Lower lobe of right lung (tissue), 2 donors: ENCODE data around the gene NRSN1. TPM values are rescaled to one million over a fixed set of nuclear protein-coding genes. Genes with fewer than 3 reads are reported as not detected.

Experiments used
- ATAC-seq, 2 donors: fragments of 200-7000 bp; cut with Tn5 transposase; one replicate each; pipeline ENCODE4 v1.9.1; 2020 to 2022; ENCODE audit warnings: mild to moderate bottlenecking in 2 of 2, moderate library complexity in 2 of 2
- DNase-seq: peaks from one replicate; pipeline ENCODE4 v3.0.0-alpha.2; 2020
- H3K27ac ChIP-seq: fragments of 200-600 bp; one replicate; pipeline ENCODE4 v1.8.0; 2022
- H3K27me3 ChIP-seq: fragments of 200-600 bp; one replicate; pipeline ENCODE4 v1.8.0; 2022; ENCODE audit warnings: low read depth
- H3K36me3 ChIP-seq: fragments of 200-600 bp; one replicate; pipeline ENCODE4 v1.8.0; 2022; ENCODE audit warnings: mild to moderate bottlenecking
- H3K4me1 ChIP-seq: fragments of 200-600 bp; one replicate; pipeline ENCODE4 v1.8.0; 2022
- H3K4me3 ChIP-seq: fragments of 200-600 bp; one replicate; pipeline ENCODE4 v1.8.0; 2022; ENCODE audit warnings: mild to moderate bottlenecking
- H3K9me3 ChIP-seq: fragments of 200-600 bp; one replicate; pipeline ENCODE4 v1.8.0; 2022
- intact Hi-C: fragments of 100-400 bp; cut with DNase I; formaldehyde crosslinking; loops from one replicate; pipeline ENCODE4 v1.11.0; 2022
- long read RNA-seq: library from polyadenylated mRNA; unstranded; transcript quantifications from one replicate; pipeline ENCODE4 v2.0.0, GENCODE V29; 2021
- total RNA-seq: library from RNA; stranded (reverse); fragmentation: NEBNext Ultra II Directional; extraction: Animal tissue kit (Norgen Biotek cat#: 25700); gene quantifications from one replicate; pipeline ENCODE4 v1.2.1, GENCODE V29; 2021
- TF ChIP-seq, protein P1 (sequence below): fragments of 200-600 bp; IDR thresholded peaks from one replicate; pipeline ENCODE4 v1.8.0; 2022; ENCODE audit warnings: antibody characterized with exemption, mild to moderate bottlenecking
- donor health status: DM: no; HTN: yes; CAD: no; lungs with severe emphysema.

The NRSN1 gene
- total RNA-seq, result not detected
- long read RNA-seq, result 0 reads

DNA sequence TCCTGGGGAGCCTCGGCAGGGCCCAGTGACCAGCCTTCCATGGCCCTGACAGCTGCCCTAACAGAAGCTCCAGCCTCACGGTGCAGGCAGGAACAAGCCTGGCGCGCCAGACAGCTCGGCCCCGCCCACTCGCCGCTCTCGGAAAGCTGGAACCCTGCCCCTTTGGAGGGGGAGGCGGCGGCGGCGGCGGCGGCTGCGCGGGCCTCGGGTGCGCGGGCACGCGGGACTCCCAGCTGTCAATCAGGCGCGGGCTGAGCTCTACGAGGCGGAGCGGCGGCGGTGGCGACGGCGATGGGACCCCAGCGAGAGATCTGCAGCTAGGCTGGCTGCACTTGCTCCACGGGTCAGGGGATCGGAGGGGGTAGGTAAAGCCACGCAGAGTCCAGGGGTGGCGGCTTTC is at the start of gene NRSN1:
Gene NRSN1 (plus strand): TSS at position 236 of the 400 bp plus-strand sequence. CDS start 8,113 bp downstream, outside the sequence.
- Histone ChIP-seq H3K36me3 (no peaks in the 10 kb centered on the region), H3K4me1 (no peaks in the 10 kb centered on the region), H3K4me3 (no peak within 1 kb of the TSS), H3K27ac (no peak within 1 kb of the TSS), H3K27me3 (peaks cover 19% of the 10 kb centered on the region), H3K9me3 (no peaks in the 10 kb centered on the region)
- no peak for ATAC-seq
- intact Hi-C loops, result no loop called here
- no peak for DNase-seq
- TF ChIP-seq, protein P1, sequence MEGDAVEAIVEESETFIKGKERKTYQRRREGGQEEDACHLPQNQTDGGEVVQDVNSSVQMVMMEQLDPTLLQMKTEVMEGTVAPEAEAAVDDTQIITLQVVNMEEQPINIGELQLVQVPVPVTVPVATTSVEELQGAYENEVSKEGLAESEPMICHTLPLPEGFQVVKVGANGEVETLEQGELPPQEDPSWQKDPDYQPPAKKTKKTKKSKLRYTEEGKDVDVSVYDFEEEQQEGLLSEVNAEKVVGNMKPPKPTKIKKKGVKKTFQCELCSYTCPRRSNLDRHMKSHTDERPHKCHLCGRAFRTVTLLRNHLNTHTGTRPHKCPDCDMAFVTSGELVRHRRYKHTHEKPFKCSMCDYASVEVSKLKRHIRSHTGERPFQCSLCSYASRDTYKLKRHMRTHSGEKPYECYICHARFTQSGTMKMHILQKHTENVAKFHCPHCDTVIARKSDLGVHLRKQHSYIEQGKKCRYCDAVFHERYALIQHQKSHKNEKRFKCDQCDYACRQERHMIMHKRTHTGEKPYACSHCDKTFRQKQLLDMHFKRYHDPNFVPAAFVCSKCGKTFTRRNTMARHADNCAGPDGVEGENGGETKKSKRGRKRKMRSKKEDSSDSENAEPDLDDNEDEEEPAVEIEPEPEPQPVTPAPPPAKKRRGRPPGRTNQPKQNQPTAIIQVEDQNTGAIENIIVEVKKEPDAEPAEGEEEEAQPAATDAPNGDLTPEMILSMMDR, result no peak

- ATAC-seq, result no peak
- no peaks in the 10 kb centered on the region for H3K36me3 ChIP-seq
Observed at GRCh38 chr6:24078200-24078599, 47.8 kb upstream of the NRSN1 start.

GRCh38 chr6:24079076-24079475 is 46.9 kb upstream of the NRSN1 start:
- intact Hi-C loops, result no loop called here
- Histone ChIP-seq H3K9me3 (no peaks in the 10 kb centered on the region), H3K27me3 (no peaks in the 10 kb centered on the region), H3K4me3 (no peak overlapping the region), H3K36me3 (no peaks in the 10 kb centered on the region), H3K4me1 (no peaks in the 10 kb centered on the region), H3K27ac (no peak overlapping the region)
- TF ChIP-seq, protein P1, result no peak
- DNase-seq, result no peak
- no peak for ATAC-seq

More at GRCh38 chr6:24078200-24078599, 47.8 kb upstream of the NRSN1 start:
- Histone ChIP-seq H3K27me3 (no peaks in the 10 kb centered on the region), H3K9me3 (no peaks in the 10 kb centered on the region), H3K4me3 (no peak overlapping the region), H3K4me1 (no peaks in the 10 kb centered on the region), H3K27ac (no peak overlapping the region)
- TF ChIP-seq, protein P1, result no peak
- DNase-seq, result no peak
- intact Hi-C loops, result no loop called here

- ATAC-seq, result no peak
- no peak for DNase-seq
- TF ChIP-seq, protein P1, result no peak
- Histone ChIP-seq H3K27ac (no peak overlapping the region), H3K9me3 (no peaks in the 10 kb centered on the region), H3K4me3 (no peak overlapping the region), H3K4me1 (no peaks in the 10 kb centered on the region), H3K27me3 (no peaks in the 10 kb centered on the region), H3K36me3 (no peaks in the 10 kb centered on the region)
- intact Hi-C loops, result no loop called here
Observed at GRCh38 chr6:24080711-24081110, 45.3 kb upstream of the NRSN1 start.

DNA sequence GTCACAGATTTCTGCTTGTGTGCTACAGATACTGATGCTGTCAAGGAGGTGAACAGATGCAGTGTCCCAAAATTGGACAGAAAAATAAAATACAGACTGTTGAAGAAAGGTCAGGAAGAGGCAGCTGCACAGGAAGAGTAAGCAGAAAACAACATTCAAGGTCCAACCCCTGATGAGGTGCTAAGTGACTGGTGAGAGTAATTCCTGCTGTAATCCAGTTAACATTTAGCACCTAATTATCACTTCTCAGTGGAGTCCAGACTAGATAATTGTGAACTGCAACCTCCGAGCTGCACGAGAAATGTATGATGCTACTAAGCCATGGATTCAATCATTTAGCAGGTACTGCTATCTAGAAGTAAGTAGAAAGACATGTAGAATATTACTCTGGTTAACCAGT is 36.3 kb upstream of the NRSN1 start:
- DNase-seq (no peak), ATAC-seq (no peak)
- TF ChIP-seq, protein P1, result no peak
- Histone ChIP-seq H3K27me3 (no peaks in the 10 kb centered on the region), H3K4me3 (no peak overlapping the region), H3K36me3 (no peaks in the 10 kb centered on the region), H3K27ac (no peak overlapping the region), H3K9me3 (no peaks in the 10 kb centered on the region), H3K4me1 (no peaks in the 10 kb centered on the region)
- intact Hi-C loops, result no loop called here

- ATAC-seq (no peak), DNase-seq (no peak)
- no peaks in the 10 kb centered on the region for H3K36me3 ChIP-seq
- H3K27ac ChIP-seq, result no peak overlapping the region
- no peaks in the 10 kb centered on the region for H3K27me3 ChIP-seq
- H3K4me1 ChIP-seq, result no peaks in the 10 kb centered on the region
- TF ChIP-seq, protein P1, result no peak
- no peaks in the 10 kb centered on the region for H3K9me3 ChIP-seq
- H3K4me3 ChIP-seq, result no peak overlapping the region
- intact Hi-C loops, result no loop called here
Observed at GRCh38 chr6:24092407-24092806, 33.6 kb upstream of the NRSN1 start.
